MCF 10A (cell line): ENCODE results near the gene RBM38. TPM values are rescaled to one million over a fixed set of nuclear protein-coding genes. Genes with fewer than 3 reads are reported as not detected.

Source experiments
- BruUV-seq: library from RNA; stranded (reverse); fragments of 400-500 nt; replicated peaks from 2 replicates; lab custom pipeline; 2021; lab: Mats Ljungman, UMichigan
- CTCF ChIA-PET: fragments of 300-600 bp; sonication (Branson Sonifier 250); formaldehyde crosslinking; extraction: SDS; loops from one replicate; lab custom pipeline; 2021; ENCODE audit warnings: antibody characterized with exemption, inconsistent platforms; lab: Yijun Ruan, JAX
- POLR2A ChIA-PET: fragments of 300-600, 350-650 bp; sonication (Branson Sonifier 250); formaldehyde crosslinking; extraction: SDS; loops from one replicate; lab custom pipeline; 2020; ENCODE audit warnings: antibody characterized with exemption, inconsistent platforms; lab: Yijun Ruan, JAX
- DNase-seq: peaks from one replicate; pipeline ENCODE4 v3.0.0-alpha.2; 2018; ENCODE audit not compliant: unreplicated experiment
- H3K27ac Mint-ChIP-seq: one replicate; pipeline ENCODE4 v1.8.0; 2022; ENCODE audit warnings: mild to moderate bottlenecking, low read depth, mixed read lengths; ENCODE audit not compliant: unreplicated experiment
- H3K27me3 Mint-ChIP-seq: one replicate; pipeline ENCODE4 v1.8.0; 2022; ENCODE audit warnings: mixed read lengths; ENCODE audit not compliant: insufficient read depth, unreplicated experiment
- H3K36me3 Mint-ChIP-seq: one replicate; pipeline ENCODE4 v1.8.0; 2022; ENCODE audit warnings: mild to moderate bottlenecking, moderate library complexity, mixed read lengths; ENCODE audit not compliant: insufficient read depth, unreplicated experiment
- H3K4me1 Mint-ChIP-seq: one replicate; pipeline ENCODE4 v1.8.0; 2022; ENCODE audit warnings: mixed read lengths; ENCODE audit not compliant: insufficient read depth, unreplicated experiment
- H3K4me3 Mint-ChIP-seq: one replicate; pipeline ENCODE4 v1.8.0; 2022; ENCODE audit warnings: mild to moderate bottlenecking, moderate library complexity, mixed read lengths; ENCODE audit not compliant: unreplicated experiment
- H3K9me3 Mint-ChIP-seq: one replicate; pipeline ENCODE4 v1.8.0; 2022; ENCODE audit warnings: mixed read lengths; ENCODE audit not compliant: unreplicated experiment
- CTCF ChIP-seq: fragments of 200-600 bp; IDR thresholded peaks from one replicate; pipeline ENCODE4 v1.8.0; 2022; ENCODE audit warnings: antibody characterized with exemption, mild to moderate bottlenecking; ENCODE audit not compliant: unreplicated experiment
- intact Hi-C: fragments of 100-400 bp; cut with micrococcal nuclease; formaldehyde crosslinking; loops from 2 replicates; pipeline ENCODE4 v1.14.1; 2022
- total RNA-seq: library from RNA; stranded (reverse); gene quantifications from 2 replicates; pipeline ENCODE4 v1.2.3, GENCODE V29; 2022

Gene RBM38
- total RNA-seq, 1 experiment from 2014 or later: 5.1 TPM

- no TSS peak for BruUV-seq
- Mint-ChIP-seq H3K9me3 (no peaks in the 10 kb centered on the region), H3K36me3 (no peaks in the 10 kb centered on the region), H3K4me3 (no peak overlapping the region), H3K27ac (no peak overlapping the region), H3K4me1 (no peaks in the 10 kb centered on the region), H3K27me3 (no peaks in the 10 kb centered on the region)
- POLR2A ChIA-PET: no interaction called here
- intact Hi-C loops: no loop called here
- TF ChIP-seq CTCF: no peak
- CTCF ChIA-PET: interaction anchor here (0.8 to 1.1 kb wide), 2 partner anchors 17 to 99 kb away, joined by 3 to 5 read pairs; no protein-coding TSS in a partner anchor
- DNase-seq: no peak
These were observed 7.8 kb downstream of the RBM38 start for GRCh38 chr20:57398901-57399535.

GRCh38 chr20:57399587-57400155 lies 8.5 kb downstream of the RBM38 start:
- CTCF ChIA-PET: interaction anchor here (0.8 to 1.1 kb wide), 2 partner anchors 18 to 99 kb away, joined by 3 to 5 read pairs; no protein-coding TSS in a partner anchor
- no peak for DNase-seq
- H3K27me3 Mint-ChIP-seq: no peaks in the 10 kb centered on the region
- POLR2A ChIA-PET: no interaction called here
- H3K9me3 Mint-ChIP-seq: no peaks in the 10 kb centered on the region
- no peaks in the 10 kb centered on the region for H3K4me1 Mint-ChIP-seq
- H3K4me3 Mint-ChIP-seq: no peak overlapping the region
- BruUV-seq: no TSS peak
- no peaks in the 10 kb centered on the region for H3K36me3 Mint-ChIP-seq
- intact Hi-C loops: no loop called here
- no peak for TF ChIP-seq CTCF
- H3K27ac Mint-ChIP-seq: no peak overlapping the region

- no peak for TF ChIP-seq CTCF
- no TSS peak for BruUV-seq
- DNase-seq: no peak
- Mint-ChIP-seq H3K27ac (no peak overlapping the region), H3K27me3 (no peaks in the 10 kb centered on the region), H3K4me1 (no peaks in the 10 kb centered on the region), H3K9me3 (no peaks in the 10 kb centered on the region), H3K4me3 (no peak overlapping the region), H3K36me3 (no peaks in the 10 kb centered on the region)
- intact Hi-C loops: no loop called here
- ChIA-PET CTCF (interaction anchor here (0.7 to 1.1 kb wide), 3 partner anchors 18 to 749 kb away, joined by 3 to 5 read pairs (median 3); no protein-coding TSS in a partner anchor), POLR2A (no interaction called here)
These were observed 9.1 kb downstream of the RBM38 start for GRCh38 chr20:57400231-57400701.

GRCh38 chr20:57400821-57401564 lies 9.8 kb downstream of the RBM38 start:
- no peaks in the 10 kb centered on the region for H3K36me3 Mint-ChIP-seq
- POLR2A ChIA-PET: no interaction called here
- CTCF ChIA-PET: interaction anchor here (0.7 kb wide), 1 partner anchor 749 kb away, joined by 3 read pairs; no protein-coding TSS in a partner anchor

More at GRCh38 chr20:57400821-57401564, 9.8 kb downstream of the RBM38 start:
- H3K27ac Mint-ChIP-seq: no peak overlapping the region
- no peaks in the 10 kb centered on the region for H3K27me3 Mint-ChIP-seq
- no peaks in the 10 kb centered on the region for H3K4me1 Mint-ChIP-seq
- no peak overlapping the region for H3K4me3 Mint-ChIP-seq
- DNase-seq: no peak
- no peaks in the 10 kb centered on the region for H3K9me3 Mint-ChIP-seq
- BruUV-seq: no TSS peak
- intact Hi-C loops: no loop called here
- no peak for TF ChIP-seq CTCF
